RWPE2 (cell line): ENCODE results near the gene SOAT1.

Experiments used
- ATAC-seq: fragments of 200-7000 bp; cut with Tn5 transposase; 3 replicates; pipeline ENCODE4 v1.9.1; 2021; ENCODE audit warnings: low read depth
- DNase-seq: peaks from one replicate; pipeline ENCODE4 v3.0.0-alpha.2; 2020; ENCODE audit warnings: low spot score
- H3K27ac ChIP-seq: fragments of 450-650 bp; 2 replicates; pipeline ENCODE4 v1.5.1; 2017; ENCODE audit warnings: mild to moderate bottlenecking; ENCODE audit not compliant: poor library complexity, severe bottlenecking
- H3K27me3 ChIP-seq: fragments of 250-450 bp; sonication (Bioruptor Pico); 2 replicates; pipeline ENCODE4 v1.5.1; 2021; ENCODE audit warnings: mild to moderate bottlenecking, moderate library complexity; ENCODE audit not compliant: insufficient read depth, poor library complexity, severe bottlenecking
- H3K36me3 ChIP-seq: fragments of 250-450 bp; sonication (Bioruptor Pico); 2 replicates; pipeline ENCODE4 v1.5.1; 2020; ENCODE audit warnings: low read depth, mild to moderate bottlenecking, moderate library complexity
- H3K4me1 ChIP-seq: fragments of 250-450 bp; sonication (Bioruptor Pico); 2 replicates; pipeline ENCODE4 v1.5.1; 2021; ENCODE audit warnings: mild to moderate bottlenecking, moderate library complexity; ENCODE audit not compliant: insufficient read depth, poor library complexity, severe bottlenecking
- H3K4me3 ChIP-seq: fragments of 250-450 bp; sonication (Bioruptor Pico); 2 replicates; pipeline ENCODE4 v1.5.1; 2021; ENCODE audit warnings: mild to moderate bottlenecking, moderate library complexity; ENCODE audit not compliant: severe bottlenecking
- H3K9me3 ChIP-seq: fragments of 250-450 bp; sonication (Bioruptor Pico); 2 replicates; pipeline ENCODE4 v1.5.1; 2021; ENCODE audit warnings: mild to moderate bottlenecking, moderate library complexity; ENCODE audit not compliant: severe bottlenecking
- CTCF ChIP-seq: fragments of 450-650 bp; IDR thresholded peaks from one replicate; pipeline ENCODE4 v1.5.1; 2017; ENCODE audit warnings: mild to moderate bottlenecking, moderate library complexity; ENCODE audit not compliant: poor library complexity, severe bottlenecking

Gene SOAT1

GRCh38 chr1:179296356-179297104, 2.9 kb downstream of the SOAT1 start:
- H3K9me3 ChIP-seq: no peaks in the 10 kb centered on the region
- H3K4me1 ChIP-seq: peaks cover 4% of the 10 kb centered on the region
- DNase-seq (no peak), ATAC-seq (no peak)
- no peak overlapping the region for H3K27ac ChIP-seq
- H3K36me3 ChIP-seq: no peaks in the 10 kb centered on the region
- TF ChIP-seq CTCF: no peak
- no peak overlapping the region for H3K4me3 ChIP-seq
- no peaks in the 10 kb centered on the region for H3K27me3 ChIP-seq

- Histone ChIP-seq H3K27ac (no peak overlapping the region), H3K4me1 (peaks cover 4% of the 10 kb centered on the region), H3K9me3 (no peaks in the 10 kb centered on the region), H3K36me3 (no peaks in the 10 kb centered on the region), H3K27me3 (no peaks in the 10 kb centered on the region), H3K4me3 (no peak overlapping the region)
- no peak for TF ChIP-seq CTCF
- ATAC-seq: no peak
- DNase-seq: no peak
Observed at GRCh38 chr1:179297105-179297378, 3.4 kb downstream of the SOAT1 start.

- peaks cover 4% of the 10 kb centered on the region for H3K4me1 ChIP-seq
- H3K27ac ChIP-seq: no peak overlapping the region
- H3K9me3 ChIP-seq: no peaks in the 10 kb centered on the region
- no peak overlapping the region for H3K4me3 ChIP-seq
- no peak for ATAC-seq
- no peak for DNase-seq
- no peaks in the 10 kb centered on the region for H3K36me3 ChIP-seq
- H3K27me3 ChIP-seq: no peaks in the 10 kb centered on the region
- TF ChIP-seq CTCF: no peak
Observed at GRCh38 chr1:179298952-179299351, 5.4 kb downstream of the SOAT1 start.

- Histone ChIP-seq H3K9me3 (no peaks in the 10 kb centered on the region), H3K4me3 (no peak overlapping the region), H3K27ac (no peak overlapping the region), H3K4me1 (peaks cover 3% of the 10 kb centered on the region), H3K27me3 (no peaks in the 10 kb centered on the region), H3K36me3 (no peaks in the 10 kb centered on the region)
- ATAC-seq: no peak
- no peak for TF ChIP-seq CTCF
- no peak for DNase-seq
Observed at GRCh38 chr1:179300112-179300511, 6.5 kb downstream of the SOAT1 start.

- Histone ChIP-seq H3K4me3 (no peak overlapping the region), H3K4me1 (no peaks in the 10 kb centered on the region), H3K9me3 (no peaks in the 10 kb centered on the region), H3K27me3 (no peaks in the 10 kb centered on the region), H3K27ac (no peak overlapping the region), H3K36me3 (no peaks in the 10 kb centered on the region)
- no peak for TF ChIP-seq CTCF
- DNase-seq: no peak
- ATAC-seq: no peak
Observed at GRCh38 chr1:179302070-179302469, 8.5 kb downstream of the SOAT1 start.
